A673 (cell line): ENCODE results near the gene DUXB.

Source experiments
- EZH2 ChIP-seq: fragments of 200-600 bp; sonication (generic); IDR thresholded peaks from 2 replicates; pipeline ENCODE4 v1.6.1; 2017; ENCODE audit warnings: borderline replicate concordance, low read depth, mild to moderate bottlenecking, mixed read lengths, antibody characterized with exemption, low read length; ENCODE audit not compliant: poor library complexity, severe bottlenecking
- TF ChIP-seq, protein P1 (sequence below): fragments of 300-800, 200-600 bp; sonication (generic); conservative IDR thresholded peaks from 2 replicates; pipeline ENCODE4 v1.5.1; 2017; ENCODE audit warnings: low read depth, mild to moderate bottlenecking, antibody characterized with exemption, low read length, moderate library complexity, mixed read lengths

DNA sequence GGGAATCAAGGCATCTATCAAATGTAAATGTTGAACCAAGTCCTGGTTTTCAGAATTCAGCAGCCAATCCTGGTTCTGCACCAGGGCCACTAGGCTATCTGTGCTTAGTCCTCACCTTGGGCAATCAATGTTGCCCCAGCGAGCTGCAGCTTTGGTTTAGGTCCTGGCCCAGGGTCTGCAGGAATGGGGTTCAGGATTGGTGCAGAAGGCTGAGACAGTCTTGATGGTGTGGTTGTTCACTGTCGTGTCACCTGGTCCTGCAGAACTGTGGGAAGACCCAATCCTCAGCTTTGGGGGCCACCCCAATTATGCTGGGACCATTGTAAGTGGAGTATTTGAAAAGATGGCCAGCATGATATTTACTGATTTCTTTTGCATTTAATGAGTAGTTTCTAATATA, 43.1 kb downstream of the DUXB start:
- TF ChIP-seq, protein P1, sequence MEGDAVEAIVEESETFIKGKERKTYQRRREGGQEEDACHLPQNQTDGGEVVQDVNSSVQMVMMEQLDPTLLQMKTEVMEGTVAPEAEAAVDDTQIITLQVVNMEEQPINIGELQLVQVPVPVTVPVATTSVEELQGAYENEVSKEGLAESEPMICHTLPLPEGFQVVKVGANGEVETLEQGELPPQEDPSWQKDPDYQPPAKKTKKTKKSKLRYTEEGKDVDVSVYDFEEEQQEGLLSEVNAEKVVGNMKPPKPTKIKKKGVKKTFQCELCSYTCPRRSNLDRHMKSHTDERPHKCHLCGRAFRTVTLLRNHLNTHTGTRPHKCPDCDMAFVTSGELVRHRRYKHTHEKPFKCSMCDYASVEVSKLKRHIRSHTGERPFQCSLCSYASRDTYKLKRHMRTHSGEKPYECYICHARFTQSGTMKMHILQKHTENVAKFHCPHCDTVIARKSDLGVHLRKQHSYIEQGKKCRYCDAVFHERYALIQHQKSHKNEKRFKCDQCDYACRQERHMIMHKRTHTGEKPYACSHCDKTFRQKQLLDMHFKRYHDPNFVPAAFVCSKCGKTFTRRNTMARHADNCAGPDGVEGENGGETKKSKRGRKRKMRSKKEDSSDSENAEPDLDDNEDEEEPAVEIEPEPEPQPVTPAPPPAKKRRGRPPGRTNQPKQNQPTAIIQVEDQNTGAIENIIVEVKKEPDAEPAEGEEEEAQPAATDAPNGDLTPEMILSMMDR: no peak
- no peak for TF ChIP-seq EZH2
